NOMO-1 (cell line): ENCODE data around the gene VEGFB.

Experiments
- DNase-seq, 2 experiments: peaks; one replicate each; lab custom pipeline; 2025; ENCODE audit not compliant: unreplicated experiment in 2 of 2; lab: John Stamatoyannopoulos, UW

The VEGFB gene

GRCh38 chr11:64210301-64211020 is 23.9 kb upstream of the VEGFB start:
- no peak for DNase-seq

GRCh38 chr11:64211181-64211872 is 23.1 kb upstream of the VEGFB start:
- no peak for DNase-seq

- no peak for DNase-seq
These were observed 17.5 kb upstream of the VEGFB start for GRCh38 chr11:64216879-64217278.

GRCh38 chr11:64218628-64219353 is 15.6 kb upstream of the VEGFB start:
- DNase-seq: no peak

- no peak for DNase-seq
These were observed 15.1 kb upstream of the VEGFB start for GRCh38 chr11:64219354-64219684.

- DNase-seq: no peak
These were observed 14.6 kb upstream of the VEGFB start for GRCh38 chr11:64219755-64220154.

GRCh38 chr11:64220271-64220670 is 14.1 kb upstream of the VEGFB start:
- DNase-seq: no peak

GRCh38 chr11:64220798-64221197 is 13.6 kb upstream of the VEGFB start:
- DNase-seq: no peak

- DNase-seq: no peak
These were observed 11.8 kb upstream of the VEGFB start for GRCh38 chr11:64222651-64223000.

GRCh38 chr11:64223001-64223651 is 11.3 kb upstream of the VEGFB start:
- no peak for DNase-seq

GRCh38 chr11:64224151-64224890 is 10.1 kb upstream of the VEGFB start:
- DNase-seq: no peak

- DNase-seq: no peak
These were observed 9.3 kb upstream of the VEGFB start for GRCh38 chr11:64224891-64225607.

- DNase-seq: peak; percentile 84 to 90
These were observed 8.5 kb upstream of the VEGFB start, which contains the start of the genes NUDT22 and TRPT1 for GRCh38 chr11:64225608-64226506. TSS of gene NUDT22 (plus strand) at chr11:64226274. CDS start at chr11:64226653, 379 bp downstream. TSS of gene TRPT1 (minus strand) at chr11:64226186. CDS start at chr11:64225860, 326 bp downstream.

GRCh38 chr11:64226507-64227051 is 7.8 kb upstream of the VEGFB start:
- DNase-seq: peak; percentile 64 to 65

GRCh38 chr11:64227405-64227956 is 6.9 kb upstream of the VEGFB start:
- DNase-seq: no peak

GRCh38 chr11:64229090-64229743 is 5.2 kb upstream of the VEGFB start:
- no peak for DNase-seq

GRCh38 chr11:64229744-64230170 is 4.6 kb upstream of the VEGFB start:
- no peak for DNase-seq
